ENCODE data around the gene VASP. TPM values are rescaled to one million over a fixed set of nuclear protein-coding genes. Genes with fewer than 3 reads are reported as not detected.
A peak's percentile ranks its signal among the peaks of the same experiment; 100 is the strongest.

The VASP gene
- total RNA-seq, 1 experiment from 2014 or later = 152 TPM

DNA sequence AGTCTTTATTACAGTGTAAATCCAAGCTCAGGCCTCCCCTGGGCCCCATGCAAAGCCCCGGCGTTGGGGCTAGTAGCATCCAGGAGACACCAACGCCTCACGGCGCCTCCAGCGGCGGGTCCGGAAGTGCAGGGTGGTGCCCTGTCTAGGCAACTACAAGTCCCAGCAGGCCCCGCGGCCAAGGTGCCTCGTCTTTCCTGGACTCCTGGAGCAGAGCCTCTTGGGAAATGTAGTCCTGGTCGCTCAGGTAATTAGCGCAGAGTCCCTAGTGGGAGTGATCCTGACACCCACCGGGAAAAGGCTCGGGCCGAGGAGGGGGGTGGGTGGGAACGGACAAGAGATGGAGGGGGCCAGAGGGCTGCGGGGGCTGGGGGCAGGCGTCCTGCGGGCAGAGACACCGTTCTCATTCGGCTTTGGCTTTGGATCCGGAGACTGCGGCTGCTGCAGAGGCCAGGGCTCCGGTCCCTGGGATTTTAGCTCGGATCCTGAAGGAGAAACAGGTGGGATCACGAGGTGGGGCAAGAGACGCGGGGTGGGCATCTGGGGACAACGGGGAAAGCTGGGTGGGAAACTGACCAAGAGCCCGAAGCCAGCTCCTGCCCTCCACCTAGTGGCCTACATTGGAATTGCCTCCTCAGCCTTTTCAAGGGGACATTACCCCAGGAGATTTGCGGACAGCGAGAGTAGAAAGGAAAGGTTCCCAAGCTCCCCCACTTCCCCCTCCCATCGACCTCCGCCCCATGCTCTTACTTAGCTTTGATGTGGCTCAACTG is 21.8 kb upstream of the VASP start:
- Histone ChIP-seq H3K79me2 (ENCODE audit: insufficient read depth, low read length) (no peaks in the 10 kb centered on the region), H3K4me1 (ENCODE audit: control insufficient read depth in 1 of 2, insufficient read depth in 2 of 2, low read length in 2 of 2) (peaks cover 13 to 28% of the 10 kb centered on the region in 2 experiments), H4K20me1 (ENCODE audit: insufficient read depth) (no peaks in the 10 kb centered on the region), H3K9ac (ENCODE audit: low read length) (peak overlapping the region; percentile 48), H3K4me3 (replicated peaks in 1 of 2; ENCODE audit: low read depth in 1 of 2, low read length in 2 of 2) (peak overlapping the region; percentile 41 to 51), H3K9me2 (ENCODE audit: insufficient read depth) (no peaks in the 10 kb centered on the region), H3K4me2 (ENCODE audit: low read length) (peak overlapping the region; percentile 81), H3K27ac (ENCODE audit: low read depth, low read length) (peak overlapping the region; percentile 44; the same call in 1 of the 2 replicates), H3K27me3 (ENCODE audit: insufficient read depth, low read length) (no peaks in the 10 kb centered on the region), H3K9me3 (ENCODE audit: control insufficient read depth in 1 of 2, insufficient read depth in 1 of 2, low read depth in 1 of 2, low read length in 2 of 2) (no peaks in the 10 kb centered on the region), H3K36me3 (ENCODE audit: control insufficient read depth in 1 of 2, insufficient read depth in 2 of 2, low read length in 2 of 2) (no peaks in the 10 kb centered on the region), H2AFZ (ENCODE audit: low read depth, low read length, poor library complexity, severe bottlenecking) (peak overlapping the region; percentile 83)
- intact Hi-C loops (cut with micrococcal nuclease) = loop anchor here (2.0 kb wide), 1 partner anchor 157 kb away; no protein-coding TSS in a partner anchor
- CTCF ChIA-PET = interaction anchor here (0.7 to 3.9 kb wide), 33 partner anchors 10 to 307 kb away, joined by 3 to 33 read pairs (median 4); partner anchors contain the start of genes ERCC2, FOSB, GIPR and OPA3
- TF ChIP-seq, protein P1, sequence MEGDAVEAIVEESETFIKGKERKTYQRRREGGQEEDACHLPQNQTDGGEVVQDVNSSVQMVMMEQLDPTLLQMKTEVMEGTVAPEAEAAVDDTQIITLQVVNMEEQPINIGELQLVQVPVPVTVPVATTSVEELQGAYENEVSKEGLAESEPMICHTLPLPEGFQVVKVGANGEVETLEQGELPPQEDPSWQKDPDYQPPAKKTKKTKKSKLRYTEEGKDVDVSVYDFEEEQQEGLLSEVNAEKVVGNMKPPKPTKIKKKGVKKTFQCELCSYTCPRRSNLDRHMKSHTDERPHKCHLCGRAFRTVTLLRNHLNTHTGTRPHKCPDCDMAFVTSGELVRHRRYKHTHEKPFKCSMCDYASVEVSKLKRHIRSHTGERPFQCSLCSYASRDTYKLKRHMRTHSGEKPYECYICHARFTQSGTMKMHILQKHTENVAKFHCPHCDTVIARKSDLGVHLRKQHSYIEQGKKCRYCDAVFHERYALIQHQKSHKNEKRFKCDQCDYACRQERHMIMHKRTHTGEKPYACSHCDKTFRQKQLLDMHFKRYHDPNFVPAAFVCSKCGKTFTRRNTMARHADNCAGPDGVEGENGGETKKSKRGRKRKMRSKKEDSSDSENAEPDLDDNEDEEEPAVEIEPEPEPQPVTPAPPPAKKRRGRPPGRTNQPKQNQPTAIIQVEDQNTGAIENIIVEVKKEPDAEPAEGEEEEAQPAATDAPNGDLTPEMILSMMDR (IDR thresholded peaks at IDR 0.05 in 2 of 3, conservative IDR thresholded peaks at IDR 0.05 in 1 of 3; ENCODE audit: borderline replicate concordance in 1 of 3, insufficient read depth in 1 of 3, low read depth in 2 of 3, low read length in 2 of 3) = peak; percentile 68 to 94 (median 86)
- TF ChIP-seq EGR1 (IDR thresholded peaks at IDR 0.05; ENCODE audit: low read depth) = no peak
- peak; percentile 5 for TF ChIP-seq YY1 (IDR thresholded peaks at IDR 0.05; ENCODE audit: extremely low read depth, insufficient replicate concordance, low read depth, low read length)
- TF ChIP-seq EZH2 (IDR thresholded peaks at IDR 0.05) = no peak
- TF ChIP-seq RAD21 (IDR thresholded peaks at IDR 0.05; ENCODE audit: low read depth) = peak; percentile 64
- RAD21 ChIA-PET (ENCODE audit: low non-redundant PET in 1 of 2, low total read pairs in 2 of 2, uncharacterized antibody in 2 of 2, unreplicated experiment in 2 of 2) = interaction anchor here (0.6 to 1.7 kb wide), 3 partner anchors 46 to 398 kb away, joined by 3 to 6 read pairs (median 3); no protein-coding TSS in a partner anchor
- no TSS peak for BruUV-seq (replicated peaks)
- ATAC-seq (peak; percentile 95), DNase-seq (ENCODE audit: low read depth, low spot score) (peak; percentile 91)
- POLR2A ChIA-PET = interaction anchor here (0.7 to 1.6 kb wide), 8 partner anchors 15 to 185 kb away, joined by 3 to 11 read pairs (median 3); partner anchors contain the start of genes FOSB and PPP1R13L
